Fibroblast of lung (primary cell): ENCODE data around the gene TCF12.

Experiments
- CTCF ChIP-seq, 2 donors: IDR thresholded peaks in 1 of 2; conservative IDR thresholded peaks in 1 of 2; 1 replicate in 1 of 2; 2 replicates in 1 of 2; pipeline ENCODE4 v1.5.1; 2011 to 2012; ENCODE audit warnings: low read length in 2 of 2, control low read depth in 1 of 2, inconsistent platforms in 1 of 2, low read depth in 1 of 2, mild to moderate bottlenecking in 1 of 2
- EZH2 ChIP-seq: IDR thresholded peaks from 2 replicates; pipeline ENCODE4 v1.5.1; 2012; ENCODE audit warnings: low read length, control low read depth, mild to moderate bottlenecking; ENCODE audit errors: missing control alignments

- TF ChIP-seq CTCF (conservative IDR thresholded peaks at IDR 0.05 in 1 of 2, IDR thresholded peaks at IDR 0.05 in 1 of 2; ENCODE audit: low read depth in 1 of 2, low read length in 2 of 2) (no peak), EZH2 (no peak)
These were observed 47.0 kb downstream of the TCF12 start for GRCh38 chr15:56965231-56966013.
